Ectodermal cell (in vitro differentiated cells): Measurements from ENCODE around the gene AUTS2.

ENCODE experiments used
- H3K27ac ChIP-seq: 2 replicates; pipeline ENCODE4 v1.7.0; 2013; ENCODE audit warnings: mild to moderate bottlenecking, low read depth, low read length; ENCODE audit not compliant: insufficient read depth, poor library complexity, severe bottlenecking
- H3K27me3 ChIP-seq: 2 replicates; pipeline ENCODE4 v1.7.0; 2013; ENCODE audit warnings: mild to moderate bottlenecking, low read length; ENCODE audit not compliant: insufficient read depth, control insufficient read depth, poor library complexity, severe bottlenecking
- H3K36me3 ChIP-seq: one replicate; pipeline ENCODE4 v1.7.0; 2013; ENCODE audit warnings: low read length; ENCODE audit not compliant: control insufficient read depth, insufficient read depth
- H3K4me1 ChIP-seq: one replicate; pipeline ENCODE4 v1.7.0; 2013; ENCODE audit warnings: low read length; ENCODE audit not compliant: control insufficient read depth, insufficient read depth
- H3K4me3 ChIP-seq: 2 replicates; pipeline ENCODE4 v1.7.0; 2013; ENCODE audit warnings: low read depth, low read length, control low read depth; ENCODE audit not compliant: insufficient read depth
- H3K9me3 ChIP-seq: 2 replicates; pipeline ENCODE4 v1.7.0; 2013; ENCODE audit warnings: mild to moderate bottlenecking, low read length, moderate library complexity; ENCODE audit not compliant: control insufficient read depth
- WGBS, 2 experiments: methylation state at CpG; one replicate each; pipeline ENCODE4 v1.1.7; 2013; ENCODE audit warnings: missing lambda C conversion rate in 2 of 2; 5-methylcytosine and 5-hydroxymethylcytosine counted together

The AUTS2 gene

GRCh38 chr7:70614237-70615045 lies 1016.2 kb downstream of the AUTS2 start:
- H3K4me3 ChIP-seq: no peak overlapping the region
- peaks cover 47% of the 10 kb centered on the region for H3K27me3 ChIP-seq
- 13 to 17% methylated on average over 13 of the region's 13 CpGs for WGBS, 2 experiments
- H3K36me3 ChIP-seq: no peaks in the 10 kb centered on the region
- H3K4me1 ChIP-seq: peaks cover 48% of the 10 kb centered on the region
- no peaks in the 10 kb centered on the region for H3K9me3 ChIP-seq
- no peak overlapping the region for H3K27ac ChIP-seq

DNA sequence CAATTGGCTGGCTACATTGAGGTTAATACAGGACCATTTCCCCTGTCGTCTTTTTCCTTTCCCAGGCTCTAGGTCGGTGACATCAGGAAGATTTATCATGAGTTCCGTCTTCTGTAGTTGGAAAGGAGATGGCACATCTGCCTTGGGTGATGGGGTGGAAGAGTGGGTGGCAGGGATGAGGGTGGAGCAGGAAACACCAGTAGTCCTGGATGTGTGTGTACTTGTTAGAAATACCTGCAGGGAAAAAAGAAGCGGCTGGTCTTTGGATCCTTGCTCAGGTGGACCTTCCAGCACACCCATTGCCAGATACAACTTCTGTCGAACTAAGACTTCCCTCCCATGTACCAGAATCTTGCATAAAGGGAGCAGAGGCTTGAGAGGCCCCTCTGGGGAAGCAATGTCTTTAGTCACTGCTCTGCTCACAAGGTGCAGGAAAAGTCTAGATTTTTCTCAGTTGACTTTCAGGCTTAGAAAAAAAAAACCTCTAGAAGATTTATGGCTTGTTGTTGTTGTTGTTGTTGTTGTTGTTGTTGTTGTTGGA lies 1016.9 kb downstream of the AUTS2 start:
- H3K36me3 ChIP-seq: no peaks in the 10 kb centered on the region
- no peaks in the 10 kb centered on the region for H3K9me3 ChIP-seq
- H3K4me1 ChIP-seq: peaks cover 55% of the 10 kb centered on the region
- no peak overlapping the region for H3K27ac ChIP-seq
- H3K27me3 ChIP-seq: peaks cover 54% of the 10 kb centered on the region
- no peak overlapping the region for H3K4me3 ChIP-seq
- WGBS, 2 experiments: 78 to 79% methylated on average over 5 of the region's 5 CpGs

DNA sequence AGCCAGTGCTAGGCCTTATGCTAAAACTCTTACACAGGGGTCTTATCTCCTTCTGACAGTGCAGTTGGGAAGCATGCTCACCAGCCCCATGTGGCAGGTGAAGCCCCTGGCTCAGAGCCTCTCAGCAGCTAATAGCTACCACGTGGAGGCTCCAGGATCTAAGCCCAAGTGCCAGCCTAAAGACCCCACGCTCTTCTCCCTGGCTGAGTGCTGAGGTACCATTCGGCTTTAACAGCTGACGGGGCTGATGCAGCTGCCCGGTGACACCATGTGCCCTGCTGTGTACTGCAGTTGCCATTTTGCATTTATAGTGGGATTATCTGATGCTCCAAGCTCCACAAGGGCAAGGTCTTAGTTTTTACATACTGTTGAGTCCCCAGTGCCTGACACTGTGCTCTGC lies 1017.9 kb downstream of the AUTS2 start:
- Histone ChIP-seq H3K4me3 (no peak overlapping the region), H3K27me3 (peaks cover 65% of the 10 kb centered on the region), H3K36me3 (no peaks in the 10 kb centered on the region), H3K9me3 (no peaks in the 10 kb centered on the region), H3K4me1 (peaks cover 60% of the 10 kb centered on the region), H3K27ac (no peak overlapping the region)
- 74 to 80% methylated on average over 5 of the region's 5 CpGs for WGBS, 2 experiments

DNA sequence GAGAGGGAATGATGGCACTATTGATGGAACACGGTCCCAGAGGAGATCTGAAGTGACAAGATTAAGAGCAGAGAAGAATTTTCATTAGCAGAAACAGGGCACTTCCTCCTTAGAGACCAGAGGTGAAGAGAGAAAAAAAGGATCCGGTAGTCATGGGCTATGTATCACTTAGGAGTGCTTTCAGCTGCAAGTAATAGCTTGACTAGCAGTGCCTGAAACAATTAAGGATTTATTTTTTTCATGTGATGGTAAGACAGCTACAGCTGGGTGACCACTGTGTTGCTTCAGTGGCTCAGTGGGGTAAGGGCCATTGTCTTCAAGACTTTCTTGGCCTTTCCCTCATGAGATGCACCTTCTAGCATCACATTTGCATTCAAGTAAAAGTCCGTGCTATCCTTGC lies 1018.5 kb downstream of the AUTS2 start:
- no peak overlapping the region for H3K4me3 ChIP-seq
- peaks cover 59% of the 10 kb centered on the region for H3K4me1 ChIP-seq
- H3K36me3 ChIP-seq: no peaks in the 10 kb centered on the region
- H3K27ac ChIP-seq: no peak overlapping the region
- peaks cover 67% of the 10 kb centered on the region for H3K27me3 ChIP-seq
- 91 to 96% methylated on average over 3 of the region's 3 CpGs for WGBS, 2 experiments
- H3K9me3 ChIP-seq: no peaks in the 10 kb centered on the region

GRCh38 chr7:70618020-70618551 lies 1019.8 kb downstream of the AUTS2 start:
- Histone ChIP-seq H3K27ac (peak overlapping the region; percentile 36), H3K36me3 (no peaks in the 10 kb centered on the region), H3K27me3 (peaks cover 80% of the 10 kb centered on the region), H3K4me3 (no peak overlapping the region), H3K4me1 (peaks cover 47% of the 10 kb centered on the region), H3K9me3 (no peaks in the 10 kb centered on the region)
- WGBS, 2 experiments: 83 to 85% methylated on average over 10 of the region's 10 CpGs

- Histone ChIP-seq H3K36me3 (no peaks in the 10 kb centered on the region), H3K27ac (no peak overlapping the region), H3K9me3 (no peaks in the 10 kb centered on the region), H3K4me1 (peaks cover 38% of the 10 kb centered on the region), H3K4me3 (no peak overlapping the region), H3K27me3 (peaks cover 90% of the 10 kb centered on the region)
- WGBS, 2 experiments: 0% methylated on average over 11 of the region's 12 CpGs
Observed at GRCh38 chr7:70619130-70619529, 1020.9 kb downstream of the AUTS2 start.

DNA sequence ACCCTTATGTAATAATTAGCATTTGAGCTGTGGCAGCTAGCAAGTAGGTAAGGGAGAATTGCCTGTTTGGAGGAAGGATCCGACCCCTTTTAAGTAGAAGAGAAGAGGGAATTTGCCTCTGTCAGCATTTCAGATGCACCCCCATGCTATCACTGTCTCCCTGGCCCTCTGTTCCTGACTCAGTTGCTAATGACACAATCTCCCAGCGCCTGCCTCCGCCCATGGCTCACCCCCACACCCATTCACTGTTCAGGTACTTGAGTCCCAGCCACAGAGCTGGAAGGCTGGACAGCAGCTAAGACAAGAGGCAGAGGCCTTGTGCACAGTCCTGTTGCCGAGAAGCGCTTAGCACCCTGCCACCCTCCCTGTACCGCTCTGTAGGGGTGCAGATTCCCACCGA lies 1021.4 kb downstream of the AUTS2 start:
- Histone ChIP-seq H3K4me3 (no peak overlapping the region), H3K27me3 (peaks cover 87% of the 10 kb centered on the region), H3K9me3 (no peaks in the 10 kb centered on the region), H3K4me1 (peaks cover 32% of the 10 kb centered on the region), H3K36me3 (no peaks in the 10 kb centered on the region), H3K27ac (peak overlapping the region; percentile 54)
- 50 to 56% methylated on average over 7 of the region's 7 CpGs for WGBS, 2 experiments

DNA sequence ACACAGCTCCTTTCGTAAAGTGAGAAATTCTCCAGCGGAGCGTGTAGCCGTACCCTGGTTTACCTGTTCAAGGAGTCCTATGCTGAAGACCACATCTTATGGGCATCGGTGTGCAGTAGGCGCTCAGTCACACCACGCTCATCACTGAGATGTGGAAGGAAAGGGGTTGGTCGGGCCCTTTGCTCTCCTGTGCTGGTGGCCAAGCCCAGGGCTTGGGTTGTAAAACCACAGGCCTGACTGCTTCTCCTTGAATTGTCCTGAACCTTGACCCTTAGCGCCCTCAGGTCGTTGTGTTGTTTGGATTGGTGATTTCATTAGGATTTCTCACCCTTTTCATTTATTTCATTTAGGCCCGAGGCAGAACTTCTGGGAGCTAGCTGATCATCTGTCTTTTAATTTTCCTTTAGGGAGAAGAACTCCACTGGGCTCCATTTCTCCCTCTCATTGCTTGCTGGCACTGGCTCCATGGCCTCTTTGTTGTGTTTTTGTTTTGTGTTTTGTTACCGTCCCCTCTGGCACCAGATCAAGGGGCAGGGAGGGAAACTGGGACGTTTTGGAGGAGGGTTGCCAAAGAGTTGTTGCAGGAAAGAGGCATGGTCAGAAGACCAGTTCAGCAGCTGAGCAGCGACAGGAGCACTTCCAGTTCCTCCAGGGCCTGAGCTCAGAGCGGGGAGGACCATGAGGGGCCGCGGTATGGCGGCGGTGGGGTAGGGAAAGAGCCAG lies 1022.2 kb downstream of the AUTS2 start:
- 83 to 84% methylated on average over 19 of the region's 19 CpGs for WGBS, 2 experiments
- Histone ChIP-seq H3K4me1 (peaks cover 30% of the 10 kb centered on the region), H3K27ac (no peak overlapping the region), H3K4me3 (no peak overlapping the region), H3K36me3 (no peaks in the 10 kb centered on the region), H3K9me3 (no peaks in the 10 kb centered on the region), H3K27me3 (peaks cover 83% of the 10 kb centered on the region)

DNA sequence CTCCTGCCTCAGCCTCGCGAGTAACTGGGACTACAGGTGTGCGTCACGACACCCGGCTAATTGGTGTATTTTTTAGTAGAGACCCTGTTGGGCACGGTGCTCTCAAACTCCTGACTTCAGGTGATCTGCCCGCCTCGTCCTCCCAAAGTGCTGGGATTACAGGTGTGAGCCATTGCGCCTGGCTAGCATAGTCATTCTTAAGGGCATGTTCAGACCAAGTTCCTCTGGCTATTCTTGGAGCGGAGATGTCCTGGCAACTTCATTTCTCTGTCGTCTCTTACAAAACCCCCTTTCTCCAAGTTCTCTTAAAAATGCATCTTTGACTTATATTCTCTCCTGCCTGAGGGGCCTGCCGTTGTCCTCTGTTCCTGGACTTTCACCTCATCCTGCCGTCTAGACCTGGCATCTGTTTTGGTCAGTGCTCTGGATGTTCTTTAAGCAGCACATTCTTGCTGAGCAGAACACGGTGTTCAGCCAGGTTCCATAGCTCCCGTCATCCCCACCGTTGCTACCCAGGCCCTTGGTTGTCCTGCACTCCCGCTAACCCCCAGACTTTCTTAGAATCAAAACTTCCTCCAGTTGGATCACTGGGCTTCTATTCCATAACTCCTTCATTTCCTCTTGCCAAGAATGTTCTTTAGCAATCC lies 1023.8 kb downstream of the AUTS2 start:
- H3K4me3 ChIP-seq: no peak overlapping the region
- H3K4me1 ChIP-seq: peaks cover 30% of the 10 kb centered on the region
- H3K9me3 ChIP-seq: no peaks in the 10 kb centered on the region
- WGBS, 2 experiments: 87 to 88% methylated on average over 17 of the region's 17 CpGs
- H3K27ac ChIP-seq: no peak overlapping the region
- no peaks in the 10 kb centered on the region for H3K36me3 ChIP-seq
- H3K27me3 ChIP-seq: peaks cover 68% of the 10 kb centered on the region

DNA sequence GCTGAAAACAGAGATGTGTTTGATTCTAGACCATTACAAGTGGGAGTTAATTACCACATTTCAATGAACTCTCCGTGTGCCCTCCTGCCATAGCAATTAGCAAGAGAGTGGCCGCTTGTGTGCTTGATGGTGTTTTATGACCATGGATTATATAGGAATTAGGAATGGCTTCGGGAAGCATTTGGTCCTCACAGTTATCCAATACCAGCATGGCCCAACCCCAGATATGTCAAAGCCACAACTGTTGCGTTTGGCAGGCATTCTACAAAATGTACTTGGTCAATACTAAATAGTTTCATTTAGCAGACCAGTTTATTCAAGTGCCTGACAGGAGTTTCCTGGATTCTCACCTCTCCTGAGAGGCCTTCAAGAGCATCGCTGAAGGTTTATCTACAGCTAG lies 1024.7 kb downstream of the AUTS2 start:
- H3K9me3 ChIP-seq: no peaks in the 10 kb centered on the region
- peaks cover 59% of the 10 kb centered on the region for H3K27me3 ChIP-seq
- peaks cover 26% of the 10 kb centered on the region for H3K4me1 ChIP-seq
- no peaks in the 10 kb centered on the region for H3K36me3 ChIP-seq
- WGBS, 2 experiments: 93 to 96% methylated on average over 5 of the region's 5 CpGs
- no peak overlapping the region for H3K27ac ChIP-seq
- H3K4me3 ChIP-seq: no peak overlapping the region
